Measurements from ENCODE around the gene IGSF21. TPM values are rescaled to one million over a fixed set of nuclear protein-coding genes. Genes with fewer than 3 reads are reported as not detected.

IGSF21 gene
- polyA plus RNA-seq, 1 donor, result 0.12 TPM

- DNase-seq, result no peak
Measured at GRCh38 chr1:18426580-18426979, 319.0 kb downstream of the IGSF21 start.
